MM.1S (cell line): ENCODE results near the gene C9.

Source experiments
- DNase-seq: peaks from one replicate; pipeline ENCODE4 v3.0.0-alpha.2; 2015
- H2AFZ ChIP-seq: fragments of 300-600 bp; sonication (generic); 2 replicates; pipeline ENCODE4 v1.6.0; 2016; ENCODE audit warnings: antibody characterized with exemption, low read length
- H3F3A ChIP-seq: fragments of 300-600 bp; sonication (generic); 2 replicates; pipeline ENCODE4 v1.6.1; 2016; ENCODE audit warnings: mild to moderate bottlenecking, antibody characterized with exemption, low read length, moderate library complexity, mixed read lengths; ENCODE audit not compliant: insufficient read depth
- H3K27ac ChIP-seq: fragments of 300-600 bp; sonication (generic); 2 replicates; pipeline ENCODE4 v1.5.1; 2016; ENCODE audit warnings: mild to moderate bottlenecking, low read length
- H3K27me3 ChIP-seq: fragments of 300-600 bp; sonication (generic); replicated peaks from 2 replicates; pipeline ENCODE4 v1.6.0; 2016; ENCODE audit warnings: low read length; ENCODE audit not compliant: insufficient read depth
- H3K36me3 ChIP-seq: fragments of 300-600 bp; sonication (generic); replicated peaks from 2 replicates; pipeline ENCODE4 v1.6.1; 2016; ENCODE audit warnings: mild to moderate bottlenecking, low read length, mixed read lengths; ENCODE audit not compliant: insufficient read depth
- H3K4me1 ChIP-seq: fragments of 300-600 bp; sonication (generic); 2 replicates; pipeline ENCODE4 v1.6.1; 2016; ENCODE audit warnings: low read length, mixed read lengths
- H3K4me2 ChIP-seq: fragments of 300-600 bp; sonication (generic); 2 replicates; pipeline ENCODE4 v1.6.0; 2016; ENCODE audit warnings: low read depth, low read length
- H3K4me3 ChIP-seq: fragments of 300-600 bp; sonication (generic); 2 replicates; pipeline ENCODE4 v1.5.1; 2016; ENCODE audit warnings: low read length, mixed read lengths
- H3K79me2 ChIP-seq: fragments of 300-600 bp; sonication (generic); 2 replicates; pipeline ENCODE4 v1.6.1; 2016; ENCODE audit warnings: mixed run types, low read length, mixed read lengths
- H3K9ac ChIP-seq: fragments of 300-600 bp; sonication (generic); 2 replicates; pipeline ENCODE4 v1.6.1; 2016; ENCODE audit warnings: low read length, mixed read lengths
- H3K9me2 ChIP-seq: fragments of 300-600 bp; sonication (generic); replicated peaks from 2 replicates; pipeline ENCODE4 v1.6.1; 2016; ENCODE audit warnings: mild to moderate bottlenecking, low read length, mixed read lengths; ENCODE audit not compliant: insufficient read depth
- H3K9me3 ChIP-seq: fragments of 300-600 bp; sonication (generic); replicated peaks from 2 replicates; pipeline ENCODE4 v1.6.1; 2016; ENCODE audit warnings: mild to moderate bottlenecking, low read length, mixed read lengths; ENCODE audit not compliant: insufficient read depth
- H4K20me1 ChIP-seq: fragments of 300-600 bp; sonication (generic); 2 replicates; pipeline ENCODE4 v1.6.1; 2016; ENCODE audit warnings: mild to moderate bottlenecking, low read length, moderate library complexity, mixed read lengths; ENCODE audit not compliant: insufficient read depth
- CTCF ChIP-seq: fragments of 300-600 bp; sonication (generic); IDR thresholded peaks from 2 replicates; pipeline ENCODE4 v1.5.1; 2016; ENCODE audit warnings: antibody characterized with exemption, low read length, mixed read lengths
- EZH2 ChIP-seq: fragments of 300-600 bp; sonication (generic); optimal IDR thresholded peaks from 2 replicates; pipeline ENCODE3; 2017; ENCODE audit warnings: low read depth, mild to moderate bottlenecking, antibody characterized with exemption, low read length, mixed read lengths
- EZH2phosphoT487 ChIP-seq: fragments of 300-600 bp; sonication (generic); IDR thresholded peaks from 2 replicates; pipeline ENCODE4 v1.6.1; 2018; ENCODE audit warnings: antibody characterized with exemption, low read length

C9 gene

GRCh38 chr5:39255406-39255805 is 108.9 kb downstream of the C9 start:
- Histone ChIP-seq H3K4me2 (no peak overlapping the region), H3K36me3 (no peaks in the 10 kb centered on the region), H3F3A (no peaks in the 10 kb centered on the region), H3K4me1 (no peaks in the 10 kb centered on the region), H4K20me1 (no peaks in the 10 kb centered on the region), H3K9ac (no peak overlapping the region), H2AFZ (no peak overlapping the region), H3K9me3 (no peaks in the 10 kb centered on the region), H3K9me2 (no peaks in the 10 kb centered on the region), H3K79me2 (no peaks in the 10 kb centered on the region), H3K4me3 (no peak overlapping the region), H3K27ac (no peak overlapping the region), H3K27me3 (no peaks in the 10 kb centered on the region)
- no peak for DNase-seq
- TF ChIP-seq CTCF (no peak), EZH2 (no peak), EZH2phosphoT487 (no peak)

GRCh38 chr5:39254671-39255070 is 109.6 kb downstream of the C9 start:
- Histone ChIP-seq H3K9me2 (no peaks in the 10 kb centered on the region), H2AFZ (no peak overlapping the region), H3K9ac (no peak overlapping the region), H3K79me2 (no peaks in the 10 kb centered on the region), H3F3A (no peaks in the 10 kb centered on the region), H3K9me3 (no peaks in the 10 kb centered on the region), H3K27me3 (no peaks in the 10 kb centered on the region), H3K36me3 (no peaks in the 10 kb centered on the region), H3K4me3 (no peak overlapping the region), H3K27ac (no peak overlapping the region), H3K4me1 (no peaks in the 10 kb centered on the region), H4K20me1 (no peaks in the 10 kb centered on the region), H3K4me2 (no peak overlapping the region)
- DNase-seq: no peak
- no peak for TF ChIP-seq EZH2
- no peak for TF ChIP-seq CTCF
- TF ChIP-seq EZH2phosphoT487: no peak

- no peaks in the 10 kb centered on the region for H3K36me3 ChIP-seq
- DNase-seq: no peak
- H3K27me3 ChIP-seq: no peaks in the 10 kb centered on the region
- H3K79me2 ChIP-seq: no peaks in the 10 kb centered on the region
- no peaks in the 10 kb centered on the region for H3K4me1 ChIP-seq
- no peaks in the 10 kb centered on the region for H4K20me1 ChIP-seq
- no peak overlapping the region for H3K27ac ChIP-seq
- no peaks in the 10 kb centered on the region for H3F3A ChIP-seq
- H3K4me3 ChIP-seq: no peak overlapping the region
- no peak overlapping the region for H3K9ac ChIP-seq
- H3K4me2 ChIP-seq: no peak overlapping the region
- no peak for TF ChIP-seq EZH2phosphoT487
- no peak for TF ChIP-seq EZH2
- no peak for TF ChIP-seq CTCF
- no peaks in the 10 kb centered on the region for H3K9me2 ChIP-seq
- H3K9me3 ChIP-seq: no peaks in the 10 kb centered on the region
- H2AFZ ChIP-seq: no peak overlapping the region
Measured at GRCh38 chr5:39253196-39253595, 111.1 kb downstream of the C9 start.
